Liver (tissue), 9 donors: ENCODE data around the gene OGFR. TPM values are rescaled to one million over a fixed set of nuclear protein-coding genes. Genes with fewer than 3 reads are reported as not detected.

ENCODE experiments used
- DNase-seq: peaks from one replicate; pipeline ENCODE4 v3.0.0-alpha.2; 2017; ENCODE audit warnings: low spot score
- H3K27ac ChIP-seq, 2 donors: one replicate each; pipeline ENCODE4 v1.7.0; 2013; ENCODE audit warnings: inconsistent platforms in 2 of 2, low read length in 2 of 2, control low read depth in 1 of 2, low read depth in 1 of 2, mild to moderate bottlenecking in 1 of 2
- H3K27me3 ChIP-seq, 4 donors: one replicate each; pipeline versions ENCODE4 v1.6.1 to v1.7.0; 2013; ENCODE audit warnings: low read length in 3 of 4, inconsistent platforms in 1 of 4, mild to moderate bottlenecking in 1 of 4, moderate library complexity in 1 of 4; ENCODE audit not compliant: control insufficient read depth in 4 of 4, insufficient read depth in 4 of 4
- H3K36me3 ChIP-seq, 4 donors: one replicate each; pipeline versions ENCODE4 v1.6.1 to v1.7.0; 2013; ENCODE audit warnings: low read length in 3 of 4, mild to moderate bottlenecking in 3 of 4, low read depth in 1 of 4, moderate library complexity in 1 of 4; ENCODE audit not compliant: control insufficient read depth in 4 of 4, insufficient read depth in 3 of 4
- H3K4me1 ChIP-seq, 4 donors: one replicate each; pipeline versions ENCODE4 v1.6.1 to v1.7.0; 2013; ENCODE audit warnings: low read length in 3 of 4, mild to moderate bottlenecking in 3 of 4, moderate library complexity in 1 of 4; ENCODE audit not compliant: control insufficient read depth in 4 of 4, insufficient read depth in 4 of 4
- H3K4me3 ChIP-seq, 3 donors: one replicate each; pipeline versions ENCODE4 v1.6.1 to v1.7.0; 2013; ENCODE audit warnings: low read length in 3 of 3, control low read depth in 1 of 3, low read depth in 1 of 3, mild to moderate bottlenecking in 1 of 3
- H3K9ac ChIP-seq, 2 donors: one replicate each; pipeline ENCODE4 v1.7.0; 2013; ENCODE audit warnings: low read length in 2 of 2, mild to moderate bottlenecking in 2 of 2, moderate library complexity in 2 of 2, control low read depth in 1 of 2, low read depth in 1 of 2
- H3K9me3 ChIP-seq, 4 donors: one replicate each; pipeline versions ENCODE4 v1.6.1 to v1.7.0; 2013; ENCODE audit warnings: low read length in 3 of 4; ENCODE audit not compliant: control insufficient read depth in 4 of 4
- EGR1 ChIP-seq, 2 donors: IDR thresholded peaks; 2 replicates each; pipeline ENCODE4 v1.6.1; 2016 to 2018; ENCODE audit warnings: antibody characterized with exemption in 2 of 2, low read depth in 2 of 2
- FOXA1 ChIP-seq: IDR thresholded peaks from 2 replicates; pipeline ENCODE4 v1.6.1; 2016; ENCODE audit warnings: antibody characterized with exemption
- FOXA2 ChIP-seq: IDR thresholded peaks from 2 replicates; pipeline ENCODE4 v1.6.1; 2016; ENCODE audit warnings: antibody characterized with exemption
- GABPA ChIP-seq, 2 donors: IDR thresholded peaks in 1 of 2; conservative IDR thresholded peaks in 1 of 2; 2 replicates each; pipeline ENCODE4 v1.6.1; 2016; ENCODE audit warnings: antibody characterized with exemption in 2 of 2, mild to moderate bottlenecking in 1 of 2, moderate library complexity in 1 of 2
- HNF4A ChIP-seq, 2 donors: conservative IDR thresholded peaks; 2 replicates each; pipeline ENCODE4 v1.6.1; 2016; ENCODE audit warnings: antibody characterized with exemption in 2 of 2, mild to moderate bottlenecking in 2 of 2
- MAX ChIP-seq: IDR thresholded peaks from 2 replicates; pipeline ENCODE4 v1.6.1; 2016; ENCODE audit warnings: antibody characterized with exemption
- NR2F2 ChIP-seq: IDR thresholded peaks from 2 replicates; pipeline ENCODE4 v1.6.1; 2016; ENCODE audit warnings: antibody characterized with exemption
- RAD21 ChIP-seq, 2 donors: IDR thresholded peaks; 2 replicates each; pipeline ENCODE4 v1.6.1; 2016; ENCODE audit warnings: antibody characterized with exemption in 2 of 2, mild to moderate bottlenecking in 2 of 2
- RXRA ChIP-seq, 2 donors: IDR thresholded peaks; 2 replicates each; pipeline ENCODE4 v1.6.1; 2017 to 2018; ENCODE audit warnings: antibody characterized with exemption in 2 of 2, mild to moderate bottlenecking in 1 of 2
- TAF1 ChIP-seq: conservative IDR thresholded peaks from 2 replicates; pipeline ENCODE4 v1.6.1; 2016; ENCODE audit warnings: antibody characterized with exemption, mild to moderate bottlenecking
- YY1 ChIP-seq: IDR thresholded peaks from 2 replicates; pipeline ENCODE4 v1.6.1; 2016; ENCODE audit warnings: antibody characterized with exemption, mild to moderate bottlenecking
- WGBS: extraction: QIAGEN DNeasy Blood & Tissue Kit; methylation state at CpG from one replicate; pipeline ENCODE4 v1.1.7; 2013; 5-methylcytosine and 5-hydroxymethylcytosine counted together
- polyA plus RNA-seq, 2 donors: library from polyadenylated mRNA; stranded (reverse) in 1 of 2; unstranded in 1 of 2; fragments of 200-250 nt in 1 of 2; fragments of >200 nt in 1 of 2; fragmentation: Nextera tagmentation in 1 of 2; extraction: Ambion mirVana in 1 of 2; gene quantifications; one replicate each; pipeline versions ENCODE4 v1.2.1 to v1.2.3, GENCODE V29; 2013 to 2015
- total RNA-seq, 2 donors: library from RNA; depleted of rRNA; stranded (reverse); fragments of >200 nt; gene quantifications; one replicate each; pipeline ENCODE4 v1.2.3, GENCODE V29; 2014
- TF ChIP-seq, protein P1 (sequence below): fragments of 150-350 bp; IDR thresholded peaks from 2 replicates; pipeline ENCODE4 v1.5.1; 2017; ENCODE audit warnings: improper control_type of control experiment, low read depth, low read length; ENCODE audit not compliant: missing input control
- TF ChIP-seq, protein P2 (sequence below): IDR thresholded peaks from 2 replicates; pipeline ENCODE4 v1.6.1; 2016; ENCODE audit warnings: antibody characterized with exemption
- donor health status: healthy.
- donor health status: healthy.
- donor health status: healthy.
- donor health status: healthy.
- donor health status: healthy.

OGFR gene
- total and polyA plus RNA-seq, 4 donors = 5.9 to 59.4 (median 29.4) TPM

GRCh38 chr20:62759981-62760431 is 44.6 kb upstream of the OGFR start:
- no peak for TF ChIP-seq TAF1
- TF ChIP-seq, protein P1, sequence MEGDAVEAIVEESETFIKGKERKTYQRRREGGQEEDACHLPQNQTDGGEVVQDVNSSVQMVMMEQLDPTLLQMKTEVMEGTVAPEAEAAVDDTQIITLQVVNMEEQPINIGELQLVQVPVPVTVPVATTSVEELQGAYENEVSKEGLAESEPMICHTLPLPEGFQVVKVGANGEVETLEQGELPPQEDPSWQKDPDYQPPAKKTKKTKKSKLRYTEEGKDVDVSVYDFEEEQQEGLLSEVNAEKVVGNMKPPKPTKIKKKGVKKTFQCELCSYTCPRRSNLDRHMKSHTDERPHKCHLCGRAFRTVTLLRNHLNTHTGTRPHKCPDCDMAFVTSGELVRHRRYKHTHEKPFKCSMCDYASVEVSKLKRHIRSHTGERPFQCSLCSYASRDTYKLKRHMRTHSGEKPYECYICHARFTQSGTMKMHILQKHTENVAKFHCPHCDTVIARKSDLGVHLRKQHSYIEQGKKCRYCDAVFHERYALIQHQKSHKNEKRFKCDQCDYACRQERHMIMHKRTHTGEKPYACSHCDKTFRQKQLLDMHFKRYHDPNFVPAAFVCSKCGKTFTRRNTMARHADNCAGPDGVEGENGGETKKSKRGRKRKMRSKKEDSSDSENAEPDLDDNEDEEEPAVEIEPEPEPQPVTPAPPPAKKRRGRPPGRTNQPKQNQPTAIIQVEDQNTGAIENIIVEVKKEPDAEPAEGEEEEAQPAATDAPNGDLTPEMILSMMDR = no peak
- TF ChIP-seq FOXA2 = no peak
- TF ChIP-seq RXRA (IDR thresholded peaks at IDR 0.05) = no peak
- no peak for TF ChIP-seq EGR1 (IDR thresholded peaks at IDR 0.05; ENCODE audit: low read depth in 2 of 2)
- TF ChIP-seq, protein P2, sequence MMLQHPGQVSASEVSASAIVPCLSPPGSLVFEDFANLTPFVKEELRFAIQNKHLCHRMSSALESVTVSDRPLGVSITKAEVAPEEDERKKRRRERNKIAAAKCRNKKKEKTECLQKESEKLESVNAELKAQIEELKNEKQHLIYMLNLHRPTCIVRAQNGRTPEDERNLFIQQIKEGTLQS = no peak
- TF ChIP-seq NR2F2 = no peak
- no peak for TF ChIP-seq GABPA (IDR thresholded peaks at IDR 0.05 in 1 of 2, conservative IDR thresholded peaks at IDR 0.05 in 1 of 2)
- TF ChIP-seq YY1 = no peak
- no peak for TF ChIP-seq MAX
- H3K27me3 ChIP-seq = no peaks in the 10 kb centered on the region
- no peak for DNase-seq
- H3K4me1 ChIP-seq = no peaks in the 10 kb centered on the region
- no peak overlapping the region for H3K27ac ChIP-seq
- no peaks in the 10 kb centered on the region for H3K9me3 ChIP-seq
- H3K9ac ChIP-seq = no peak overlapping the region
- no peaks in the 10 kb centered on the region for H3K36me3 ChIP-seq
- H3K4me3 ChIP-seq = no peak overlapping the region
- WGBS = 88% methylated on average over 20 of the region's 20 CpGs

DNA sequence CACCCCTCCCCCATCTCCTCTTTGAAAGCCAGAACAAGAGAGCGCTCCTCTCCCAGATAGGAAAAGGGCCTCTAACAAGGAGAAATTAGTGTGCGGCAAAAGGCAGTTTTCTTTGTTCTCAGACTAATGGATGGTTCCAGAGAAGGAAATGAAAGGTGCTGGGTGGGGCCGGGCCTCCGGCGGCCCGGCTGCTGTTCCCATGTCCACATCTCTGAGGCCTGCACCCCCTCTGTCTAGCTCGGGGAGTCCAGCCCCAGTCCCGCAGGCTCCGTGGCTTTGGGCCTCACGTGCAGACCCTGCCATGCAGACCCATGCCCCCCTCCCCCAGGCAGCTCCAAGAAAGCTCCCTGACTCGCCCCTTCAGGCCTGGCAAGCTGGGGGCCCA is 44.2 kb upstream of the OGFR start:
- no peak overlapping the region for H3K4me3 ChIP-seq
- H3K9ac ChIP-seq = no peak overlapping the region
- H3K9me3 ChIP-seq = no peaks in the 10 kb centered on the region
- H3K27ac ChIP-seq = no peak overlapping the region
- no peak for DNase-seq
- H3K27me3 ChIP-seq = no peaks in the 10 kb centered on the region
- no peaks in the 10 kb centered on the region for H3K4me1 ChIP-seq
- H3K36me3 ChIP-seq = no peaks in the 10 kb centered on the region
- WGBS = 76% methylated on average over 11 of the region's 11 CpGs
- no peak for TF ChIP-seq FOXA1
- TF ChIP-seq FOXA2 = no peak
- no peak for TF ChIP-seq HNF4A (conservative IDR thresholded peaks at IDR 0.05)
- no peak for TF ChIP-seq YY1
- TF ChIP-seq MAX = no peak
- no peak for TF ChIP-seq GABPA (IDR thresholded peaks at IDR 0.05 in 1 of 2, conservative IDR thresholded peaks at IDR 0.05 in 1 of 2)
- no peak for TF ChIP-seq RXRA (IDR thresholded peaks at IDR 0.05)
- TF ChIP-seq RAD21 (IDR thresholded peaks at IDR 0.05) = no peak
- TF ChIP-seq, protein P1 = no peak
